ENCODE data around the gene PLD2. TPM values are rescaled to one million over a fixed set of nuclear protein-coding genes. Genes with fewer than 3 reads are reported as not detected.
"Not testable (repeated sequence)": the region's sequence is repeated elsewhere in the genome, so short reads cannot be mapped to it uniquely, and the experiment has no call there.

The PLD2 gene
- total RNA-seq, 6 experiments from 2014 or later, result 8.2 to 27.3 (median 10.8) TPM

- intact Hi-C loops (cut with DNase I), result no loop called here
- 70% methylated on average over 2 of the region's 2 CpGs for WGBS (ENCODE audit: insufficient coverage, low coverage, low lambda C conversion rate, missing lambda C conversion rate)
- DNase-seq, result no peak
- Histone ChIP-seq H3K36me3 (no peaks in the 10 kb centered on the region), H3K27me3 (no peaks in the 10 kb centered on the region), H3K4me3 (no peak overlapping the region), H3K9me3 (no peaks in the 10 kb centered on the region), H3K27ac (no peak overlapping the region), H3K4me1 (no peaks in the 10 kb centered on the region)
- ATAC-seq, result no peak
- TF ChIP-seq POLR2A (IDR thresholded peaks at IDR 0.05), result no peak
- TF ChIP-seq CTCF (IDR thresholded peaks at IDR 0.05), result no peak
These were observed 46.3 kb downstream of the PLD2 start for GRCh38 chr17:4853208-4853671.

- Histone ChIP-seq H3K9me3 (no peaks in the 10 kb centered on the region), H3K27ac (no peak overlapping the region), H3K27me3 (no peaks in the 10 kb centered on the region), H3K4me1 (no peaks in the 10 kb centered on the region), H3K36me3 (no peaks in the 10 kb centered on the region), H3K4me3 (no peak overlapping the region)
- TF ChIP-seq CTCF (IDR thresholded peaks at IDR 0.05) (no peak), POLR2A (IDR thresholded peaks at IDR 0.05) (no peak)
- intact Hi-C loops (cut with DNase I), result no loop called here
- WGBS (ENCODE audit: insufficient coverage, low coverage, low lambda C conversion rate, missing lambda C conversion rate), result 93% methylated on average over 5 of the region's 5 CpGs
- DNase-seq (no peak), ATAC-seq (no peak)
These were observed 47.2 kb downstream of the PLD2 start for GRCh38 chr17:4854111-4854681.

- DNase-seq, result no peak
These were observed 49.5 kb downstream of the PLD2 start for GRCh38 chr17:4856271-4856936.

GRCh38 chr17:4856937-4857314 lies 50.0 kb downstream of the PLD2 start:
- Histone ChIP-seq H3K27me3 (no peaks in the 10 kb centered on the region), H3K4me3 (no peak overlapping the region), H3K4me1 (no peaks in the 10 kb centered on the region), H3K9me3 (no peaks in the 10 kb centered on the region), H3K27ac (no peak overlapping the region), H3K36me3 (no peaks in the 10 kb centered on the region)
- TF ChIP-seq POLR2A (IDR thresholded peaks at IDR 0.05), result no peak
- TF ChIP-seq CTCF (IDR thresholded peaks at IDR 0.05), result no peak
- no peak for DNase-seq
- ATAC-seq, result no peak
- intact Hi-C loops (cut with DNase I), result no loop called here
- WGBS (ENCODE audit: insufficient coverage, low coverage, low lambda C conversion rate, missing lambda C conversion rate), result 100% methylated on average over 1 of the region's 7 CpGs

More at GRCh38 chr17:4856271-4856936, 49.5 kb downstream of the PLD2 start:
- H3K4me1 ChIP-seq, result no peaks in the 10 kb centered on the region
- H3K4me3 ChIP-seq, result no peak overlapping the region
- intact Hi-C loops (cut with DNase I), result no loop called here
- H3K27me3 ChIP-seq, result no peaks in the 10 kb centered on the region
- TF ChIP-seq CTCF (IDR thresholded peaks at IDR 0.05) (no peak), POLR2A (IDR thresholded peaks at IDR 0.05) (no peak)
- no peaks in the 10 kb centered on the region for H3K9me3 ChIP-seq
- no peaks in the 10 kb centered on the region for H3K36me3 ChIP-seq
- no peak for ATAC-seq
- 63% methylated on average over 13 of the region's 17 CpGs for WGBS (ENCODE audit: insufficient coverage, low coverage, low lambda C conversion rate, missing lambda C conversion rate)
- no peak overlapping the region for H3K27ac ChIP-seq

GRCh38 chr17:4857347-4857746 lies 50.4 kb downstream of the PLD2 start:
- 73% methylated on average over 3 of the region's 7 CpGs for WGBS (ENCODE audit: insufficient coverage, low coverage, low lambda C conversion rate, missing lambda C conversion rate)
- H3K27me3 ChIP-seq, result not testable (repeated sequence)

More at GRCh38 chr17:4857347-4857746, 50.4 kb downstream of the PLD2 start:
- ATAC-seq; intact Hi-C loops (cut with DNase I); H3K4me1 ChIP-seq; H3K4me3 ChIP-seq; DNase-seq; H3K9me3 ChIP-seq; H3K36me3 ChIP-seq: not testable (repeated sequence)
- peak overlapping the region in 1 of 3 donors; percentile 40 for H3K27ac ChIP-seq

Measured in right lobe of liver (tissue), 6 donors.